NB4 (cell line): Measurements from ENCODE around the gene SKIL.

ENCODE experiments used
- DNase-seq: peaks from one replicate; pipeline ENCODE4 v3.0.0; 2010; ENCODE audit warnings: low read depth
- H3K4me3 ChIP-seq: one replicate; pipeline ENCODE4 v1.5.1; 2011; ENCODE audit warnings: mild to moderate bottlenecking, low read depth, low read length, moderate library complexity
- MYC ChIP-seq: IDR thresholded peaks from 2 replicates; pipeline ENCODE4 v1.6.1; 2011; ENCODE audit warnings: low read depth, low read length
- POLR2A ChIP-seq: IDR thresholded peaks from 2 replicates; pipeline ENCODE4 v1.6.1; 2011; ENCODE audit warnings: mild to moderate bottlenecking; ENCODE audit not compliant: insufficient read length; ENCODE audit errors: extremely low read depth
- TF ChIP-seq, protein P1 (sequence below): IDR thresholded peaks from 2 replicates; pipeline ENCODE4 v1.6.1; 2011; ENCODE audit warnings: low read depth, low read length
- TF ChIP-seq, protein P2 (sequence below): IDR thresholded peaks from one replicate; pipeline ENCODE4 v1.5.1; 2012; ENCODE audit warnings: low read depth, low read length

SKIL gene

DNA sequence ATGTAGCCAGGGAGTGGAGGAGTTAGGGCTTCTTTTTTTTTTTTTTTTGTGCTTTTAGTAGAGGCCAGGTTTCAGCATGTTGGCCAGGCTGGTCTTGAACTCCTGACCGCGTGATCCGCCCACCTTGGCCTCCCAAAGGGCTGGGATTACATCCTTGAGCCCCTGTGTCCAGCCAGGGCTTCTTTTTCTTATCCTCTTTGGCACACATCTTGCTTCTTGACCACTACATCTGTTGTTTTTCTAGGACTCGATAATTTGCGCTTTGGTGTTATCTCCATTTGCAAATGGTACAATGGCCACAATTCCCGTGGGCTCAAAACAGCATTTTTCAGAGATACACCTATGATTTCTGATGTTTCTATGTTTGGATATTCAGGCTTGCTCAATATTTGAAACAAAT lies 4.2 kb downstream of the SKIL start:
- no peak for DNase-seq
- H3K4me3 ChIP-seq: no peak overlapping the region
- TF ChIP-seq, protein P1, sequence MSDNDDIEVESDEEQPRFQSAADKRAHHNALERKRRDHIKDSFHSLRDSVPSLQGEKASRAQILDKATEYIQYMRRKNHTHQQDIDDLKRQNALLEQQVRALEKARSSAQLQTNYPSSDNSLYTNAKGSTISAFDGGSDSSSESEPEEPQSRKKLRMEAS: no peak
- TF ChIP-seq MYC (no peak), POLR2A (no peak)

DNA sequence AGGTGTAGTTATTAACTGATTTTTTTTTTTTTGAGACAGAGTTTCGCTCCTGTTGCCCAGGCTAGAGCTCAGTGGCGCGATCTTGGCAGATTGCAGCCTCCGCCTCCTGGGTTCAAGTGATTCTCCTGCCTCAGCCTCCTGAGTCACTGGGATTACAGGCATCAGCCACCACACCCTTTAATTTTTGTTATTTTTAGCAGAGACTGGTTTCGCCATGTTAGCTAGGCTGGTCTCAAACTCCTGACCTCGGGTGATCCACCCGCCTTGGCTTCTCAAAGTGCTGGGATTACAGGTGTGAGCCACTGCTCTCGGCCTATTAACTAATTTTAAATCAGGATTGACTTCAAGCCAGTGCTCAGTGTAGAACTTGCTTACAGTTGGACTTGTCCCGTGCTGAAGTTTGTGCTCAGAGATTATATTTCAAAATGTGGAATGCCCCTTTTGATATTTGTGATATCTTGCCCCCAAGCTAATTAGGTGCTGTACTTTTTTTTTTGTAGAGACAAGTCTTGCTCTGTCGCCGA lies 6.0 kb downstream of the SKIL start:
- TF ChIP-seq POLR2A (no peak), MYC (no peak)
- TF ChIP-seq, protein P1: no peak
- TF ChIP-seq, protein P2, sequence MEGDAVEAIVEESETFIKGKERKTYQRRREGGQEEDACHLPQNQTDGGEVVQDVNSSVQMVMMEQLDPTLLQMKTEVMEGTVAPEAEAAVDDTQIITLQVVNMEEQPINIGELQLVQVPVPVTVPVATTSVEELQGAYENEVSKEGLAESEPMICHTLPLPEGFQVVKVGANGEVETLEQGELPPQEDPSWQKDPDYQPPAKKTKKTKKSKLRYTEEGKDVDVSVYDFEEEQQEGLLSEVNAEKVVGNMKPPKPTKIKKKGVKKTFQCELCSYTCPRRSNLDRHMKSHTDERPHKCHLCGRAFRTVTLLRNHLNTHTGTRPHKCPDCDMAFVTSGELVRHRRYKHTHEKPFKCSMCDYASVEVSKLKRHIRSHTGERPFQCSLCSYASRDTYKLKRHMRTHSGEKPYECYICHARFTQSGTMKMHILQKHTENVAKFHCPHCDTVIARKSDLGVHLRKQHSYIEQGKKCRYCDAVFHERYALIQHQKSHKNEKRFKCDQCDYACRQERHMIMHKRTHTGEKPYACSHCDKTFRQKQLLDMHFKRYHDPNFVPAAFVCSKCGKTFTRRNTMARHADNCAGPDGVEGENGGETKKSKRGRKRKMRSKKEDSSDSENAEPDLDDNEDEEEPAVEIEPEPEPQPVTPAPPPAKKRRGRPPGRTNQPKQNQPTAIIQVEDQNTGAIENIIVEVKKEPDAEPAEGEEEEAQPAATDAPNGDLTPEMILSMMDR: no peak
- H3K4me3 ChIP-seq: no peak overlapping the region
- DNase-seq: no peak

DNA sequence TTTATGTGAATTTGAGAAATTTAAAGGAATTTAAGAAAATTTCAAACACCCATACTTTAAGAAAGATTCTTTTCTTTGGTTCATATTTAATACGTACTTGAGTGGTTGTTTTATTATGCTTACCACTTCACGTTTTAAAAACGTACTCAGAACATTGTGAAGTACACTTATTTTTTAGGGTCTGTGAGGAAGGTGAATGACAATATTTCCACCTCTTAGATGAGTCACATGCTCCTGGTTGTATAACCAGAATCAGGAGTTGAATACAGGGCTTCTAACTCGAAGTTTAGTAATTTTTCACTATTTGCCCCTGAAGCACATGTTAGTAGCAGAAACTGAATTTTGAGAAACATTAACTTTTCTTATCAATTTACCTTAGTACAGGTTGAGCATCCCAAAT lies 7.5 kb downstream of the SKIL start:
- no peak for DNase-seq
- H3K4me3 ChIP-seq: no peak overlapping the region
- TF ChIP-seq, protein P1: no peak; the same call in 1 of the 2 replicates
- no peak for TF ChIP-seq MYC
- TF ChIP-seq, protein P2: no peak
- TF ChIP-seq POLR2A: no peak

DNA sequence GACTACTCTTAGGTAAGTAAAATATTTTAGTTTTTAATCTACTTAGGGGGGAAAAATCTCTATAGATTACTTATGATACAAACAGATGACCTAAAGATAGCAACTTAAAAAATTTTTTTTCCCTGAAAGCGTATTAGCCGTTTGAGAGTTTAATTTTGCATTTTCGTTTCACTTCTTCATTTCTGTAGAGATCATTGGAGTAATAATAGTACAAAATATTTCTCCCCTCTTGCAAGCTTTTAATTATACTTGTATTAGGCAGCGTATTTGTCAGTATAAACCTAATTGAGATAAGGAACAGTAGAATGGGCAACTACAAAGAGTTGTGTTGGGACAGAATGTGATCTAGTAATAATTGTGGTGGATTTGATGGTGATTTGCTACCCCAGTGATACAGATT lies 10.3 kb downstream of the SKIL start:
- no peak for DNase-seq
- no peak overlapping the region for H3K4me3 ChIP-seq
- TF ChIP-seq MYC: no peak
- TF ChIP-seq, protein P2: no peak
- no peak for TF ChIP-seq POLR2A
- TF ChIP-seq, protein P1: no peak

DNA sequence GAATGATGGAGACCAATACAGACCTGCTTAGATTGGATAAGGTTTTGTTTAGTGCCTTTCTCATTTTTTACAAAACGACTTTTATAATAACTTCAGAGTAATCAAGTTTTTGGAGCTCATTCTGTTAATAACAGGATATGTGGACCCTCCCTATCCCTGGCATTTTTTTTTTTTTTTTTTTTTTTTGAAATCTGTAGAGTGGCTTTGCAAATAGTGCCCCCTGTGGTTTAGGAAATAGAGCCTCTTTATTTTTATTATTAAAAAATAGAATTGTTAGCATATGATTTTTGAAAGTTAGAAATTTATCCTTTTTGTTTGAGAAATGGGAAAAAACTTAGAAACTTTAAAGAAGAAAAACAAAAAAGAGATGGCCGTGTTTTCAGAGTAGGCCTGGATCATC lies 11.4 kb downstream of the SKIL start:
- TF ChIP-seq POLR2A (no peak), MYC (no peak)
- TF ChIP-seq, protein P1: no peak
- TF ChIP-seq, protein P2: no peak
- H3K4me3 ChIP-seq: no peak overlapping the region
- DNase-seq: no peak

DNA sequence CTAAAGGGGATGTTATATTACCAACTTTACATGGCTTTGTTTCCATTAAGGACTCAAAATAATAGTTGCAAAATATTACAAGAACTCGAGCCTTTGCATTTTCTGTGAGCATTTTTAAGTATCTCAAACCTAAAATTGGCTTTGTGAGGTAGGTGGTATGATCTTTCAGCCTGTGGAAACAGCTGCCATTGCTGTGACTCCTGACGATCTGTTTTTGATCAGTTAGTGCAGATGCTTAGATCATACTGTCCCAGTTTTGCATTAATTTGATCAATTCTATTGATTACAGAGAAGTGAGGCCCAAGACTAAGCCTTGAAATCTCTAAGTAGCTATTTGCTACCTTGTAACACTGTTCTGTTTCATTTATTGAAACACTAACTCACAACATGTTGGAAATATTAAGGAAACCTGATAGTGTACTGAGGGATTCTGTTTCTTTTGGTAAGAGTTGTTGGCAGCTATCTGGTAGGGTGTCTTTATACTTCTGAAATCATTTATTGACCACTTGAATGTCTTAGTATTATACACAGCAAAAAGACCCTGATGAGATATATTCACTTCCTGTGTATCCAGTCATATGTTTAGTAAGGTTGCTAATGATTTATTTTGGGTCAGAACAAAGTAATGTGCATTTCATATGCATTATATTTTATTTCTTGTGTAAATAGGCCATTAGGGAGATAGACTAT lies 14.8 kb downstream of the SKIL start:
- TF ChIP-seq MYC (no peak), POLR2A (no peak)
- TF ChIP-seq, protein P1: no peak
- TF ChIP-seq, protein P2: no peak
- no peak for DNase-seq
- H3K4me3 ChIP-seq: no peak overlapping the region
